ENCODE data around the gene PPFIA3. TPM values are rescaled to one million over a fixed set of nuclear protein-coding genes. Genes with fewer than 3 reads are reported as not detected.

PPFIA3 gene
- polyA plus RNA-seq, 3 donors = 4.6 to 5.4 (median 4.9) TPM

DNA sequence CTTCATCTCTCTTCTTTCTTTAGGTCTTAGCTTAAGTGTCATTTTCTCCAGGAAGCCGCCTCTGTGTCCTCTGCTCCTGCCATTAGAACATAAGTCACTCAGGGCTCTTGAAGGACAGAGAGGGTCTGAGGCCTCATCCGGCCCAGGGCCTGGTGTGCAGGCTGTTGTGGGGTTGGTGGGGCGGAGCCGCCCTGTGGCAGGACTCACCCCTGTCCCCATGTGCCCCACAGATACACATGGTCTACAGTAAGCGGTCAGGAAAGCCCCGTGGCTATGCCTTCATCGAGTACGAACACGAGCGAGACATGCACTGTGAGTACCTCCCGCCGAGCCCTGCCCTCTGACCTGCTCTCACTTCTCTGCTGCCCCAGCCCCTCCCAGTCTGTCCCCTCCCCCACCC is 18.2 kb upstream of the PPFIA3 start:
- no peak for DNase-seq (ENCODE audit: low read depth in 3 of 3, low spot score in 2 of 3)

DNA sequence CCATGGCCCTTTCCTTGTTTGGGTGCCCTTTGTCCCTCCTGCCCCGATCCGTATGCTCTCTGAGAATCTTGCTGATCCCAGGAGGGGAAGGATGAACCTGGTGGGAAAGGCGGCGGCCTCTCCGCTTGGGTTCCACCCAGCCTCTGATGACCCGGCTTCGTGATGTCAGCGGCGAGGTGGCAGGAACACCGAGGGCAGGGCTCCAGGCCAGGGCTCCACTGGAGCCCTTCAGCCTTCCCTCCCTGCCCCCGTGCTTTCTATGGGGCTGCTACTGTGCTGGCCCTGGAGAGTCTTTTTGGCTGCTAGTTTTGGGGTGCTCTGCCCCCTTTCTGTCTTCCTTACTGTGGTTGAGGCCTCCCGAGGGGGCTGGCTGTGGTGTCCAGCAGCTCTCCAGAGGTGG is 17.0 kb upstream of the PPFIA3 start:
- no peak for DNase-seq (ENCODE audit: low read depth in 3 of 3, low spot score in 2 of 3)

DNA sequence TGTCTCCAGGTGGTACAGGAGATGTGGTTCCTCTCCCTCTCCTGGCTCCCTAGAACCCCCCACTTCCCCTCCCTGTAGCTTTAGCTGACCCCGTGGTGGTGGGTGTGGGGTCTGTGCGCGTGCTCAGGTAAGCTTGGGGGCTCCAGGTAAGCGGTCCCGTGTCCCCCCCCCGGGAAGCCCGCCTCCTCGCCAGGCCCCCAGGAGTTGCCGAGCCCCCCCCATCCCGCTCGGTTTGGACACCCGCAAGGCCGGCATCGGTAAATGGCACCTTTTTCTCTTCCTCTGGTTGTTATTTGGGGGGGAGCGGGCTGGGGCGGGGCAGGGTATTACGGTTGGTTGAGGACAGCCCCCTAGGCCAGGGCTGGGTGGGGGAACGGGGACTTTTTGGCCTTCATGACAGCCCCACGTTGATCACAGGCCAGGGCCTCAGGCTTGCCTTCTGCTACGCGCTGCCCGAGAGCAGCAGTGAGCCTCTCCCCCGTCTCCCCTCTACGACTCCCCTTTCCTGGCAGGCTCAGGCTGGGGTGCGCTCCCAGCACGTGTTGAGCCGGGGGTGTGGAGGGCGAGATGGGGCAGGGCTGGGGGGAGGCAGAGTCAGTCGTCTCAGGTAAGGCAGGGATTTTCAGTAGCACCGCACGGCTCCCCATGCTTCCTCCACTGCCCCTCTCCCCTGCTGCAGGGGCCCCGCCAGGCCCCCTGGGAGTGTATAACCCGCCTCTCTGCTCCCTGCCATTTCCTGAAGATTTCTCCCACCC is 15.8 kb upstream of the PPFIA3 start:
- no peak for DNase-seq (ENCODE audit: low read depth in 3 of 3, low spot score in 2 of 3)

DNA sequence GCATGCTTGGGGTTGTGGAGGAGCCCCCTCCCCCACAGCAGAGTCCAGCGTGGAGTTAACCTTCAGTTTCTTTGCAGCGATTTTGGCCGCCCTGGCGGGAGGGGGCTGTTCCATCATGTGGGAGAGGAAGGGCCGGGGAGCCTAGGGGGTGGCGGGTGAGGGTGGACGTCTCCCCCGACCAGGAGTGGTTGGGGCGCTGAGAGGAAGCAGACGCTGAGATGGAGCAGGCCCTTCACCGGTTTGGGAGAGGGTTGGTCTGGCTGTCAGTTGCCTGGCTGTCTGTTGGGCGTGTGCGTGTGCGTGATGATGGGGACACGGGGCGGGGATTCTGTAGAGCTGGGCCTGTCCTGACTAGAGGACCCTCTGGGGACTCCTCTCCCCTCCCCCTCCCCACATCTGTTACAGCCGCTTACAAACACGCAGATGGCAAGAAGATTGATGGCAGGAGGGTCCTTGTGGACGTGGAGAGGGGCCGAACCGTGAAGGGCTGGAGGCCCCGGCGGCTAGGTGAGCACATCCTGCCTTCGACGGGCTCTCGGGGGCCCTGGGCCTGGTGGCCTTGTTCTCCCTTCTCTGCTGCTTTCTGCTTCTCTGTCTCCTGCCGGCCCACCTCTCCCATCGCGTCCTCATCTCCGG is 15.0 kb upstream of the PPFIA3 start:
- no peak for DNase-seq (ENCODE audit: low read depth in 3 of 3, low spot score in 2 of 3)

DNA sequence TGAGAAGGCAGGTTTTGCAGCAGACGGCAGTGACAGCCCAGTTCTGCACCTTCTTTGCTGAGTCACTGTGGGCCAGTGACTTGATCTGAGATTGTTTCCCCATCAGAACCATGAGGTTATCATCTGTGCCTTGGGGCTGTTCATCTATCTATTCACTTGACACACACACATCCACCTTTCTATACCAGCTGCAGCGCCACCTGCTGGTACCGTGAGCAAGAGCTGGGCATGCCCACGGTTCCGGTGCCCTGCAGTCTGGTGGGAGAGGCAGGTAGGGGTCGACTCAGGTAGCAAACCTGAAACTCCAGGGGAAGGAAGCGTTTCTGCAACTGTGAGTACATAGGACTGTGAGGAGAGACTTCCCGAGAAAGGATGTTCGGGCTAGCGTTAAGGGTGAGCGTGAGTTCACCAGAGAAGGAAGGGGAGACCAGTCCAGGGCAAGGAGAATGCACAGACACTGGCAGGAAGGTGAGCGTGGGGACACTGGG is 12.7 kb upstream of the PPFIA3 start:
- DNase-seq (ENCODE audit: low read depth in 3 of 3, low spot score in 2 of 3) = no peak

DNA sequence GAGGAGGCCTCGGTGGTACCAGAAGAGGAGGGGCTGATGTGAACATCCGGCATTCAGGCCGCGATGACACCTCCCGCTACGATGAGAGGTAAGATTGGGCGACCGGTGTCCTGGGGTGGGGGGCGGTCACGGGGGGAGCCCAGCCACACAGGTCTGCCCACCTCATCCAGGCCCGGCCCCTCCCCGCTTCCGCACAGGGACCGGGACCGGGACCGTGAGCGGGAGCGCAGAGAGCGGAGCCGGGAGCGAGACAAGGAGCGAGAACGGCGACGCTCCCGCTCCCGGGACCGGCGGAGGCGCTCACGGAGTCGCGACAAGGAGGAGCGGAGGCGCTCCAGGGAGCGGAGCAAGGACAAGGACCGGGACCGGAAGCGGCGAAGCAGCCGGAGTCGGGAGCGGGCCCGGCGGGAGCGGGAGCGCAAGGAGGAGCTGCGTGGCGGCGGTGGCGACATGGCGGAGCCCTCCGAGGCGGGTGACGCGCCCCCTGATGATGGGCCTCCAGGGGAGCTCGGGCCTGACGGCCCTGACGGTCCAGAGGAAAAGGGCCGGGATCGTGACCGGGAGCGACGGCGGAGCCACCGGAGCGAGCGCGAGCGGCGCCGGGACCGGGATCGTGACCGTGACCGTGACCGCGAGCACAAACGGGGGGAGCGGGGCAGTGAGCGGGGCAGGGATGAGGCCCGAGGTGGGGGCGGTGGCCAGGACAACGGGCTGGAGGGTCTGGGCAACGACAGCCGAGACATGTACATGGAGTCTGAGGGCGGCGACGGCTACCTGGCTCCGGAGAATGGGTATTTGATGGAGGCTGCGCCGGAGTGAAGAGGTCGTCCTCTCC is 11.5 kb upstream of the PPFIA3 start:
- DNase-seq (ENCODE audit: low read depth in 3 of 3, low spot score in 2 of 3) = no peak

DNA sequence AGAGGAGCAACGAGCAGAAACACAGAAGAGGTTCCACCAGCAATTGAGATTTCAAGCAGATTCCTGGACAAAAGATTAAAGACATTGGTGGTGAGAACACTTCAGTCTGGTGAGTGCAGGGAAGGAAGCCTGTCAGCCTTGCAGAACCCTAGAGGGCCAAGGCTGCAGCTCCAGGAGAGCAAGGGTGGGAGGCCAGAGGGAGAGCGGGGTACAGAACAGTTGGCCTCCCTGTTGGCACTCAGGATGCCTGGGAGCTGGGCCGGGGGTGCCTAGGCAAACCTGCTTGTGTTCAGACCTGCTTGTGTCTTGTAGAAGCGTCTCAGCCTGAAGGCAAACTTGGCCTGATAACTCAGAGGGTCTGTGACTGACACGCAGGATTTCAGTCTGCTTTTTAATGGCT is 10.3 kb upstream of the PPFIA3 start:
- no peak for DNase-seq (ENCODE audit: low read depth in 3 of 3, low spot score in 2 of 3)

DNA sequence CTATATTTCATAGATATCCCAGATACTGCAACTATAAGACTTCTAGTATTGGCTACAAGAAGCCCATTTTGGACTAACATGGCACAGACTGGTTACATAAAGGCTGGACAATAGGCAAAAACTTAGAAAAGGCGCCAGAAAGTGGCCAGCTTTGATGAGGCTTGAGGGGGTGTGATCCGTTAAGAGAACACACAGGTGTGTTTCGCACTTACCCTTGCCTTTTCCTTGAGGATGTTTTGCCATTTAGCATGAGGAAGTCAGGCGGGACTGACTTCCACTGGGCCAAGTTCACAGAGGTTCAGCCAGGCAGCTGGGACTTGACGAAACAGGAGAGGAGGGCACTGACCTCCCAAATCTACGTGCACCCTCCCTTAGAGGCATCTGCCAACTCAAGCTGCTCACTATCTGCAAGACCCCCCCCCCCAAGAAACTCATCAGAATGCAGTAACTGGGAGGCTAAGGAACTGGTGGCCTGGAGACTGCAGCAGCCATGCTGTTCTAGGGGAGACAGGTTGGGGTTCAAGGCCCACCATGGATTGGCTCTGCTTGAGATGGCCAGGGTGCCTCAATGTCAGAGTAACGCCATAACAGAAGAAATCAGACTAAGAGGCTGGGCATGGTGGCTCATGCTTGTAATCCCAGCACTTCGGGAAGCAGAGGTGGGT is 9.6 kb upstream of the PPFIA3 start:
- no peak for DNase-seq (ENCODE audit: low read depth in 3 of 3, low spot score in 2 of 3)

DNA sequence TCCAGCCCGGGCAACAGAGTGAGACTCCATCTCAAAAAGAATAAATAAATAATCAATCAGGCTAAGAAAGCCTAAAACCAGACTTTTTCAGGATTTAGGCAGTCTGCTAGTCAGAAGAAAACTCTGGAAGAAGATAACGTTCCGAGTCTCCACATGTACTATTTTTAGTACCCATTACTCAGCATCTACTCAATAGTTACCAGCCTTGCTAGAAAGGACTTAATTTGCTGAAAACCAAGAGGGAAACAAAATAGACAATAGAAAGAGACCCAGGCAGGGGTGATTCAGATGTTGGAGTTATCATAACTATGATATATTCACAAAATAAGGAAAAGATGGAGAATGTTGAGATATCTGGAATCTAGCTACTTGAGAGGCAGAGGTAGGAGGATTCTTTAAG is 8.8 kb upstream of the PPFIA3 start:
- DNase-seq (ENCODE audit: low read depth in 3 of 3, low spot score in 2 of 3) = no peak

DNA sequence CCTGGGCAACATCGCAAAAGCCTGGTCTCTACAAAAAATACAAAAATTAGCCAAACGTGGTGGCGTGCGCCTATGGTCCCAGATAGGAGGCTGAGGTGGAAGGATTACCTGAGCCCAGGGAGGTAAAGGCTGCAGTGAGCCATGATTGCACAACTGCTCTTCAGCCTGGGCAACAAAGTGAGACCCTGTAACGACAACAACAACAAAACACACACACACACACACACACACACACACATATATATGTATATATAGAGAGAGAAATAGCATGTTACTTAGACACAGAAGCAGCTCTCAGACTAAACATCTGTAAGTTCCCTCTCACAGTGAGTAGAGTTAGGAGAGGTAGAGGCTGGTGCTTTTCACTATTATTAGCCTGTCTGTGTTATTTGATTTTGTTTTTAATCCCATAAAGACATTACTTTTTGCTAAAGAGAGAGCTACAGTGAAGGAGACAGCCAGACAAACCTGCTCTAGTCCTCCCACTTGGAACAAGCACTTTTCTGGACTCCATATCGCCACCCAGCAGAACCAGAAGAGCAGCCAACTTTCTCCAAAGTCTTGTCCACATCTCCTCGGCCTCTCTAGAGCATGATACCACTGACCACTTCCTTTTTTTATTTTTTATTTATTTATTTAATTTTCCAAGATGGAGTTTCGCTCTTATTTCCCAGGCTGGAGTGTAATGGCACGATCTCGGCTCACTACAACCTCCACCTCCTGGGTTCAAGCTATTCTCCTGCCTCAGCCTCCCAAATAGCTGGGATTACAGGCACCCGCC is 7.9 kb upstream of the PPFIA3 start:
- no peak for DNase-seq (ENCODE audit: low read depth in 3 of 3, low spot score in 2 of 3)

DNA sequence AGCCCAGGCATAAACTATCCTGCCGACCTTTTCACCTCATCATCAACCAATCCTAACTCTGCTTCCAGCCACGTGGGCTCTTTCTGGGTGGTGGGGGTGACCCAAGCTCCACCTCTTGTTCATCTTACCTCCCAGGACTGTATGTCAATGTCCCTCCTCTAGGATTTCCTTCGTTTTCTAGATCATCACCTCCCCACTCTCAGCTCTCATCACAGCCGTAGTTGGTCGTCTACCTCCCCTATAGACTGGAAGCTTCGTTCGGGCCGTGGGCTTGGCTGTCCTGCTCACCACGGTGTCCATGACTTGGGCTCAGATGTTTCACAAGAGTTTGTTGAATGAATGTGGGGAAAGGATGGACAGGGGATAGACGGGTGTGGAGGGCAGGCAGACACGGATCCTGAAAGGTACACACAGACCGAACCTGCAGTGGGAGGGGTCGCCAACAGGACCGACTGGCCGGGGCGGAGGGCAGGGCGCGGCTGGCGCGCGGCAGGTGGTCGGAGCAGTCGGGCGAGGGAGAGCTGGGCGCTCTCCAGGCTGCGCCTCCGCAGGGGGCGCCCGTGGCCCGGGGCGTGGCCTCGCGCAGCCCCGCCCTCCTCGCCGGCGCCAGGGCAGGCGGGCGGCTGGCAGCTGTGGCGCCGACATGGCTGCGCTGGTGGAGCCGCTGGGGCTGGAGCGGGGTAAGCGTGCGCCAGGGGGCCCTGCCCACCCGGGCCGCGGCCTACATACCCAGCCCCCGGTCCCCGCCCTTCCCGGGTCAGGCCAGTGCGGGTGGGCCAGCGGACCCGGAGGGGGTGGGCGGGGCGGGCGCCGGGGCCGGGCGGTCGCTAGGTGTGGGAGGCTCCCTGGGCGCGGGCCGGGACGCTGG is 5.3 kb upstream of the PPFIA3 start, which contains the start of gene LIN7B:
Gene LIN7B (plus strand): TSS at position 609 of the 868 bp plus-strand sequence. CDS start 35 bp downstream, at position 644.
- DNase-seq (ENCODE audit: low read depth in 3 of 3, low spot score in 2 of 3) = peak in 1 of 3 donors; percentile 52

DNA sequence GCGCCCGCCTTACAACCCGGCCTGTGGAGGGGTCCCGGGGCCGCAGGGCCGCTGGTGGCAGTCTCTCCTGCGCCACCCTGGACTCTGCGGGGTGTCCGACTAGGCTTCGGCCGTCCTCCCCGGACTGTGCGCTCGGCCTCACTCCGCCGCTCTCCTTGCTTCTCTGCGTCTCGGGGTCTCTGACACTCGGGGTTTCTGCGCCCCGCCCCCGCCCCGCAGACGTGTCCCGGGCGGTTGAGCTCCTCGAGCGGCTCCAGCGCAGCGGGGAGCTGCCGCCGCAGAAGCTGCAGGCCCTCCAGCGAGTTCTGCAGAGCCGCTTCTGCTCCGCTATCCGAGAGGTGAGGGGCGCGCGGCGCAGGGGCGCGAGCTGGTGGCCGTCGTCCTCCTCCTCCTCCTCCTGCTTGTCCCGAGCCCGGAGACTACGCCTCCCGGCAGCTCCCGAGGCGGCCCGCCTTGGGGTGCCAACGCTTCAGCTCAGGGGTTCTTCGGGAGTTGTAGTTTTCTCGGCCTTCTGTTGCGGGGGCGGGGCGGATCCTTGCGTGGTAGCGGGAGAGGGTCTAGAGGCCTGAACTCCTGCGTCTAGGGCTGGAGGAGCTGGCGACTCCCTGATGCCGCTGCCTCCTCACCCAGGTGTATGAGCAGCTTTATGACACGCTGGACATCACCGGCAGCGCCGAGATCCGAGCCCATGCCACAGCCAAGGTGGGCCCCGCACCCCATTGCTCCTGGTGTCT is 4.5 kb upstream of the PPFIA3 start:
- peak in 1 of 3 donors; percentile 46 for DNase-seq (ENCODE audit: low read depth in 3 of 3, low spot score in 2 of 3)

DNA sequence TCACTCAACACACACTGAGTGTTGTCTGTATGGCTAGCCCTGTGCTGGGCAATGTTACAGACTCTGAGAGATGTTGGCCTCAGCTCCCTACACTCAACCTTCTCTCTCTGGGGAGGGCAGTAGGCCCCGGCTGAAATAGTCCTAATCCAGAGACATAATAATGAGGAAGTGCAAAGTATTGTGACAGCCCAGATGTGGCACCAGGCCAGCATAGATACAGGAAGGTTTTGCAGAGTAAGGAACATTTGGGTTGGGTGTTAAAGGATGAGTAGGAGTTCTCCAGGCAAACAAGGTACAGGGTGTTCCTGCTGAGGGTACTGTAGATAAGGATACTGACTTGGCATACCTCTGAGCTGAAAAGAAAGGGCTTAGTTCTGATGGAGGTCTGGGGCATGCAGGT is 2.8 kb upstream of the PPFIA3 start:
- DNase-seq (ENCODE audit: low read depth in 3 of 3, low spot score in 2 of 3) = no peak

DNA sequence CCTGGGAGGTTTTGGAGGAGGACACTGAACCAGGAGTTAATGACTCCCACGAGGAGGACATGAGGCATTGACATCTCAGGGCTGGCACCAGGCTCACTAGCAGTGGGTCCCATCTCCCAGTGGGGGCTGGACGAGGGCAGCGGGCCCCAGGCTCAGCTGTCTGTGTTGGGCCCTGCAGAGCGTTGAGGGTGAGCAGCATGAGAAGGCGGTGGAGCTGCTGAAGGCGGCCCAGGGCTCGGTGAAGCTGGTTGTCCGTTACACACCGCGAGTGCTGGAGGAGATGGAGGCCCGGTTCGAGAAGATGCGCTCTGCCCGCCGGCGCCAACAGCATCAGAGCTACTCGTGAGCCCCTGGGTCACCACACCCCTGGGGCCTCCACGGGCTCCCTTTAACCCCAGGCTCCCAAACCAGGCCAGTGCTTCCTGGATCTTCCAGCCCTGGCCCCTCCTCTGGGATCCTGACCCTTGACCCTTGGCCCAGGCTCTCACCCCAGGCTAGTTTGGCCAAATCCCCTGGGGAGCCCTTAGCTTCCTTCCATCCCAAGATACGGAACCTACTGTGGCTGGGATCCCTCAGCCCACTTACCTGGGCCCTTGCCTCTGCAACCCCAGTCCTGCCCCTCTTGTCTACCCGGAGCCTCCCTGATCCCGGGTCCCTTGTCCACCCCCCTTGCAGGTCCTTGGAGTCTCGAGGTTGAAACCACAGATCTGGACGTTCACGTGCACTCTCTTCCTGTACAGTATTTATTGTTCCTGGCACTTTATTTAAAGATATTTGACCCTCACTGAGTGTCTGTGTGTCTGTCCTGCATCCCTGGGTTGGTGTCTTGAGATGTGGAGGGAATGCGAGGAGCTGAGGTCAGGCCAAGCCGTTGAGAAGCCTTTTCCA is 1.4 kb upstream of the PPFIA3 start:
- no peak for DNase-seq (ENCODE audit: low read depth in 3 of 3, low spot score in 2 of 3)

DNA sequence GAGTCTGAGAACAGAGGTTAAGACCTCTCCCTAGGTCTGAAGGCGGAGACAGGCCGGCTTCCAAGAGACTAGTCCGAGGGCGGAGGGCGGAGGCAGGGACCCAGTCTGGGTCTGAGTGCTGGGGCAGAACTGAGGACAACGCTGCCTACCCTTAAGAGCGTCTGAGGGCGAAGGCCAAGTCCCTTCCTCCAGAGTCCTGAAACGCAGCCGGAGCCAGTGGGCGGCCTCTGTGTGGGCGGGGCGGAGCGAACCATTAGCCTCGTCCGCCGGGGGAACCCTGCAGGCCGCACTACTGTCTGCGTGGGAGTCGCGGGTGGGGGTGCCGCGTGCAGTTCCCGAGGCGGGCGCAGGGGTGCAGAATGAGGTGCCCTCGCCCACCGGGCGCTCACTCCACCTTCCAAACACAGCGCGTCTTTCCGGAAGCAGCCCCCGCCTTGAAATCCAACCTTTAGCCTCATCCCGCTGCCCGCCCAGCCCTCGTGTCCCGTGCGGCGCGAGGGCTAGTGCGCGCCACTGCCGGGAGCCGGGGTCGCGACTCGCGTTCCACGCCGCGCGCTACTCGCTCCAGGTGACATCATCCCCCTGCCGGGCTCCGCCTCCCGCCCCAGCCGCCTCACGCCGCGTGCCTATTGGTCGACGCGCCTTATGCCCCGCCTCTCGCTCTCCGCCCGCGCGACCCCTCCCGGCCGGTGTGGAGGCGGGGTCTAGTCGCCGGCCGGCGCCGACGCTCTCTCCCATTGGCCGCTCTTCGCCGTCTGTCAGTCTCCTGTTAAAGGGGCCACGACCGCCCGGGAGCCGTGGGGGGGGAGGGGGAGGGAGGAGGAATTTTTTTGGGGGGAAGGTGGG is 556 bp upstream of the PPFIA3 start, which contains the start of gene C19orf73:
Gene C19orf73 (minus strand): TSS at position 579 of the 846 bp plus-strand sequence. CDS start 121 bp downstream, at position 458.
- DNase-seq (ENCODE audit: low read depth in 3 of 3, low spot score in 2 of 3) = peak in 2 of 3 donors; percentile 84

DNA sequence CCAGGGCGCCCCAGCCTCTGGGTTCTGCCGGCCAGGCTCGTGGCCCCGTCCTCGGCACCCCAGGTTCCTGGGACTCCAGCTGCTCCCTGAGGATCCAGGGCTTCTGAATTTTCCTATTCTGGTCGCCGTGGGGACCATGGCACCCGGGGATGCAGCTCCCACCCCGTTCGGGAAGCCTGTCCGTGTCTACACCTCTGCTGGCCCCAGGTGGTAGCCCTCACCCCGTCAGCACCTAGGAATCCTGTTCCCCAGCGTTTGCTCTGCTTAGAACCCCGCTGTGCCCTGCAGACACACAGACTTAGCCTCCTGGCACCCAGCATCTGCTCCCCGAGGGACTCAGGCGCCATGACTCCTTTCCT is 960 bp downstream of the PPFIA3 start:
- DNase-seq (ENCODE audit: low read depth in 3 of 3, low spot score in 2 of 3) = no peak

All from right renal cortex interstitium (tissue), 3 donors.